Measurements from ENCODE around the gene RPS25. TPM values are rescaled to one million over a fixed set of nuclear protein-coding genes. Genes with fewer than 3 reads are reported as not detected.

Gene RPS25
- total and polyA plus RNA-seq, 9 of the 15 experiments (the other 6 are each of a cell fraction or from before 2014, with no cell fraction given), result 1,553 to 5,486 (median 2,471) TPM

GRCh38 chr11:119027561-119028345 lies 9.6 kb upstream of the RPS25 start:
- intact Hi-C loops (cut with micrococcal nuclease), result no loop called here
- WGBS (ENCODE audit: insufficient coverage, low coverage, missing lambda C conversion rate), result 98% methylated on average over 7 of the region's 9 CpGs
- peaks cover 54 to 57% of the 10 kb centered on the region in 2 experiments for H3K4me1 ChIP-seq (replicated peaks in 1 of 2; ENCODE audit: control insufficient read depth in 2 of 2, insufficient read depth in 2 of 2, low read length in 2 of 2)
- peak overlapping the region in 1 of 2 experiments; percentile 79; a peak in 2 of 4 replicates for H3K9ac ChIP-seq (ENCODE audit: insufficient read depth in 1 of 2, low read depth in 2 of 2, low read length in 2 of 2)
- H3K9me3 ChIP-seq (replicated peaks; ENCODE audit: control insufficient read depth, insufficient read depth, low read depth, low read length), result no peaks in the 10 kb centered on the region
- no peak overlapping the region for H2AFZ ChIP-seq (ENCODE audit: low read depth, low read length)
- no peaks in the 10 kb centered on the region for H3K27me3 ChIP-seq (ENCODE audit: control insufficient read depth in 2 of 2, insufficient read depth in 2 of 2, low read length in 2 of 2)
- FAIRE-seq (no peak), ATAC-seq (no peak), DNase-seq (ENCODE audit: extremely low read depth in 1 of 4, low spot score in 3 of 4) (no peak)
- no peaks in the 10 kb centered on the region for H3K9me1 ChIP-seq (ENCODE audit: control insufficient read depth, insufficient read depth, low read length)
- H3K4me3 ChIP-seq, result no peak overlapping the region
- CTCF ChIA-PET (ENCODE audit: low intra/inter-chr PET ratio), result no interaction called here
- no TSS peak for BruUV-seq (replicated peaks)
- in situ Hi-C loops (cut with MboI), result no loop called here
- POLR2A ChIA-PET, result interaction anchor here (0.6 to 5.2 kb wide), 5 partner anchors 9 to 365 kb away, joined by 3 to 33 read pairs (median 4); partner anchors contain the start of gene TRAPPC4
- TF ChIP-seq CBX2 (IDR thresholded peaks at IDR 0.05; ENCODE audit: insufficient read depth, low read length, poor library complexity, severe bottlenecking) (no peak), MCM3 (IDR thresholded peaks at IDR 0.05) (no peak), HMGN3 (IDR thresholded peaks at IDR 0.05; ENCODE audit: borderline replicate concordance, extremely low read depth, insufficient read length, low read depth, low read length) (no peak), RBFOX2 (IDR thresholded peaks at IDR 0.05; ENCODE audit: low read depth, low read length) (peak; percentile 16; the same call in 1 of the 2 replicates), ZFX (CRISPR knock-in tag; IDR thresholded peaks at IDR 0.05) (0 out of 2 replicates have a peak, but pooled peaks have one; percentile 14), PHB (CRISPR knock-in tag; IDR thresholded peaks at IDR 0.05) (no peak)
- H3K4me2 ChIP-seq (ENCODE audit: insufficient read depth, low read length), result no peak overlapping the region
- H3K36me3 ChIP-seq (ENCODE audit: control insufficient read depth, insufficient read depth, low read length), result peaks cover 64% of the 10 kb centered on the region
- peaks cover 22% of the 10 kb centered on the region for H4K20me1 ChIP-seq (replicated peaks; ENCODE audit: control insufficient read depth, insufficient read depth, low read length)
- H3K79me2 ChIP-seq (ENCODE audit: control insufficient read depth, insufficient read depth, low read length), result peaks cover 51% of the 10 kb centered on the region
- no peak overlapping the region; the same call in 2 of the 3 replicates for H3K27ac ChIP-seq (ENCODE audit: extremely low read depth, low read depth, low read length)

Data from K562 (cell line).